Measurements from ENCODE around the gene GFOD1.

The GFOD1 gene

DNA sequence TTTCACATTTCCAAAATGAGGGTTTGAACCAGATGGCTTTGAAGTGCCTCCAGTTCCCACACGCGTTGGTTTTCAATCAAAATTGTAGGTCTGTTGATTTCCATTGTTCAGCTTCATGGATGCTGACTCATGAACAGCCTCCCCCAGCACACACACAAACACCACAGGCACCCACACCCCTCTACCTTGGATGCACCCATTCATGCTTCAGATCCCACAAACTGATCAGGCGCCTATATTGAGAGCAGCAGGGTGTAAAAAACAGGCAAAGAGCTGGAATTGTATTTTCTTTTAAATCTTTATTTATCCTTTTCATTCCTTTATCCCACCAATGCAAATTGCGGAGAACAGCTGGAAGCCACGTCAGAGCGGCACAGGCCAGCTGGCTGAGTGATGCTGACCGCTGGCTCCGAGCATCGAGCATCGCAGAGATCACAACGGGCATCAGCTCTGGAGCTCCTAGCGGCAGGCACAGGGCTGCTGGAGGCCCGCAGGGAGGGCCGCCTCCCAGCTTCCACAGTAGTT, 129.8 kb downstream of the GFOD1 start:
- no peak for TF ChIP-seq CTCF (IDR thresholded peaks at IDR 0.05; ENCODE audit: extremely low read depth, insufficient read depth, missing control alignments)
- DNase-seq (ENCODE audit: low spot score) = no peak
- in situ Hi-C loops (cut with MboI; ENCODE audit: low pct_unique_long_range_greater_than_20kb, low sequenced_read_pairs, unreplicated experiment) = no loop called here

DNA sequence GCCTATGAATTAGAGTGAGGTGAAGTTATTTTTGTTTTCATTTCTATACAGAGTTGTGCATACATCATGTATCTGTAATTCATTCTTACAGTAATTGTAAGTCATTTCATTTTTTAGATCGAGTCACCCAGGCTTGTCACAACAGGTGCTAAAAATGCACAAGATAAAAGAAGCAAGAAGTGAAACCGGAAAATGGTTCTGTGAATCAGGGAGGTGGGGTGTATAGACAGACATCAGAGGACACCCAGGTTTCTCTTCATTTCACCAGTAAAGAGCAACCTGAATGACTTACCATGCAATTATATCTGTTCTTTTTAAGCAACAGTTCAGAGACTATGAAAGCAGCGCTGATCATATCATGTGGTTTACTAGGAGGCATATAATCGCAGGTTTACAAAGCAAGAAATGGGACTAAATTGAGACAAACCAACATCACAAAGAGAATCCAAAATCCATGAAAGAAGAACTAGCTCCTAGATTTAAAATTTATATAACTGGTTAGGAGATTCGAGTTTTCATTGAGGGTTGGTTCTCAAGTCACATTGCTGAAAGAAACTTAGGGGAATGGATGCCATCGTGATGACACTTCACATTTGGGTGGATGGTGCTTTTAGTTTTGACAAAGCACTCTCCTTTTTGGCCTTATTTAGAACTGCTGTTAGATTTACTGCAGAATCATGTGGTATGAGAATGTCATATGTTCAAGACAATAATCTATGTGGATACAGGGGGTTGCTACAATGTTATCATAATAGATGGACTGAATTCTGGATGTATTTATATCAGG, 131.2 kb downstream of the GFOD1 start:
- in situ Hi-C loops (cut with MboI; ENCODE audit: low pct_unique_long_range_greater_than_20kb, low sequenced_read_pairs, unreplicated experiment) = no loop called here
- DNase-seq (ENCODE audit: low spot score) = peak; percentile 78
- TF ChIP-seq CTCF (IDR thresholded peaks at IDR 0.05; ENCODE audit: extremely low read depth, insufficient read depth, missing control alignments) = no peak

DNA sequence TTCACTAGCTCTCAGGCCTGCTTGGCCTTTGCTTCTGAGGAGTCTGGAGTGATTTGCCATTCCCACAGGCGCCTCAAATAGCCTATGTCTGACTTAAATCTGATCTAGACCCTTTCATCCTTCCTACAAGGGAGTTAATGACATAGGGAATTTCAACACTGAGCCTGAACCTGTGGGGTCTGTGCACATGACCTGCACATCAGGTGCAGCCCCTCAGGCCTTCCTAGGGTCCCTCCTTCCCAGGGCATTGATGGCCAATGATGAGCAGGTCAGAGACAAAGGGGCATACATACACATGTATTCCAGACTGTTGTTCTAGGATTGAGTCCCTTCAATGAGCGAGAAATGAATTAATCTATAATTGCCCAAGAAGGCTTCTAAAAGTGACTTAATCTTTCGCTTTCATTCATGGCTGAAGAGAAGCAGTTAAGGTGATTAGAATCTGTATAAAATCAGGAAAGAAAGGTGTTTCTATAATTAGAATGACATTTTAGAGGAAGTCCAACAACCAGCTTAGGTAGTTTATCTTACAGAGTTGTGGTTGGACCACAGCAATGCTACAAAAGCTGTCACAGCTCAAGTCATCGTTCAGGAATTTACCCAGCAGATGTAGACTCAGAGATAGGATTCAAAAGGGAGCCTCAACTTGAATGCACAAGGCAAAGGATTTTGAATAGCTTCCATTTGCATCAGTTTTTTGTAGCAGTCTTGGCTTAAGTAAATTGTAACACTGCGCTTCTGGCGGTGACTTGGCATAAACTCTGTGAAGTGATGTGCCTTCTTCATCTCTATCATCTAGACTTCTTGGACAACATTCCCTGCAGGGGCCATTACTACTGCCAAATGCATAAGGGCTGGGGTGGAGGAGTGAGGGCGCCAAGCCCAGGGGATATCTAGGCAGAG, 132.1 kb downstream of the GFOD1 start:
- DNase-seq (ENCODE audit: low spot score) = no peak
- in situ Hi-C loops (cut with MboI; ENCODE audit: low pct_unique_long_range_greater_than_20kb, low sequenced_read_pairs, unreplicated experiment) = no loop called here
- TF ChIP-seq CTCF (IDR thresholded peaks at IDR 0.05; ENCODE audit: extremely low read depth, insufficient read depth, missing control alignments) = no peak

GRCh38 chr6:13354331-13355042, 132.9 kb downstream of the GFOD1 start:
- in situ Hi-C loops (cut with MboI; ENCODE audit: low pct_unique_long_range_greater_than_20kb, low sequenced_read_pairs, unreplicated experiment) = no loop called here
- no peak for DNase-seq (ENCODE audit: low spot score)
- TF ChIP-seq CTCF (IDR thresholded peaks at IDR 0.05; ENCODE audit: extremely low read depth, insufficient read depth, missing control alignments) = no peak

DNA sequence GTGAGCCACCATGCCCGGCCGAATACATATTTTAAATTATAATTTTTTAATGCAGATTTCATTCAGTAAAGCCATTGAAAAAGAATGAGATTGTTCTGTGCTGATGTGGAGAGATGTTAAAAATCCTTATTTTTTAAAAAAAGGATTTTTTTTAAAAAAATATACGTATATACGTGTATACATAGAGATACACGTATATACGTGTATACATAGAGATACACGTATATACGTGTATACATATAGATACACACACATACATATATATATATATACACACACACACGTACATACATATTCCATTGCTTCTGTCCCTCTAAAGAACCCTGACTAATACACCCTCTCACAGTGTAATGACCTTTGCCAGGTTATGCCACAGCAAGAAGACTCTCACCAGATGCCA, 135.2 kb downstream of the GFOD1 start:
- no peak for DNase-seq (ENCODE audit: low spot score)
- no peak for TF ChIP-seq CTCF (IDR thresholded peaks at IDR 0.05; ENCODE audit: extremely low read depth, insufficient read depth, missing control alignments)
- in situ Hi-C loops (cut with MboI; ENCODE audit: low pct_unique_long_range_greater_than_20kb, low sequenced_read_pairs, unreplicated experiment) = no loop called here

- no peak for TF ChIP-seq CTCF (IDR thresholded peaks at IDR 0.05; ENCODE audit: extremely low read depth, insufficient read depth, missing control alignments)
- DNase-seq (ENCODE audit: low spot score) = no peak
- in situ Hi-C loops (cut with MboI; ENCODE audit: low pct_unique_long_range_greater_than_20kb, low sequenced_read_pairs, unreplicated experiment) = no loop called here
Measured at GRCh38 chr6:13351271-13351670, 136.1 kb downstream of the GFOD1 start.
